Suprapubic skin (tissue), 4 donors: Measurements from ENCODE around the gene CLCF1. TPM values are rescaled to one million over a fixed set of nuclear protein-coding genes. Genes with fewer than 3 reads are reported as not detected.
A peak's percentile ranks its signal among the peaks of the same experiment; 100 is the strongest.

ENCODE experiments used
- DNase-seq, 2 donors: peaks; one replicate each; pipeline ENCODE4 v3.0.0-alpha.2; 2019; ENCODE audit warnings: low spot score in 2 of 2
- H3K27ac ChIP-seq: fragments of 200-600 bp; sonication (generic); one replicate; pipeline ENCODE4 v1.5.1; 2019
- H3K27me3 ChIP-seq: fragments of 200-600 bp; sonication (generic); one replicate; pipeline ENCODE4 v1.5.1; 2019
- H3K36me3 ChIP-seq: fragments of 200-600 bp; sonication (generic); one replicate; pipeline ENCODE4 v1.5.1; 2019
- H3K4me1 ChIP-seq: fragments of 200-600 bp; sonication (generic); one replicate; pipeline ENCODE4 v1.5.1; 2019
- H3K4me3 ChIP-seq: fragments of 200-600 bp; sonication (generic); one replicate; pipeline ENCODE4 v1.5.1; 2019; ENCODE audit warnings: mild to moderate bottlenecking
- H3K9me3 ChIP-seq: fragments of 200-600 bp; sonication (generic); one replicate; pipeline ENCODE4 v1.5.1; 2019
- CTCF ChIP-seq, 2 donors: fragments of 200-600 bp in 1 of 2; fragments of 450-650 bp in 1 of 2; sonication (generic) in 1 of 2; IDR thresholded peaks; one replicate each; pipeline ENCODE4 v1.5.1; 2016 to 2019; ENCODE audit warnings: antibody characterized with exemption in 2 of 2, mild to moderate bottlenecking in 1 of 2, moderate library complexity in 1 of 2
- EP300 ChIP-seq: sonication (generic); formaldehyde crosslinking; IDR thresholded peaks from one replicate; pipeline ENCODE4 v1.6.1; 2017; ENCODE audit warnings: antibody characterized with exemption
- POLR2A ChIP-seq, 2 donors: fragments of 450-650 bp; IDR thresholded peaks; one replicate each; pipeline ENCODE4 v1.6.1; 2017; ENCODE audit warnings: antibody characterized with exemption in 2 of 2, mild to moderate bottlenecking in 2 of 2, moderate library complexity in 2 of 2
- POLR2AphosphoS5 ChIP-seq, 3 donors: sonication (generic); formaldehyde crosslinking; IDR thresholded peaks; one replicate each; pipeline ENCODE4 v1.6.1; 2017; ENCODE audit warnings: antibody characterized with exemption in 3 of 3
- WGBS: methylation state at CpG from one replicate; pipeline ENCODE4 v1.1.5; 2018; 5-methylcytosine and 5-hydroxymethylcytosine counted together
- total RNA-seq, 4 donors: library from RNA; depleted of rRNA; stranded (reverse); fragments of >200 nt; gene quantifications; one replicate each; pipeline ENCODE4 v1.1.0, GENCODE V29; 2016

CLCF1 gene
- total RNA-seq, 4 donors from 2014 or later, result 2.7 to 5.5 (median 4.0) TPM

- Histone ChIP-seq H3K9me3 (no peaks in the 10 kb centered on the region), H3K27me3 (no peaks in the 10 kb centered on the region), H3K4me3 (no peak overlapping the region), H3K36me3 (no peaks in the 10 kb centered on the region), H3K4me1 (peaks cover 76% of the 10 kb centered on the region), H3K27ac (no peak overlapping the region)
- TF ChIP-seq POLR2A (IDR thresholded peaks at IDR 0.05) (no peak), CTCF (IDR thresholded peaks at IDR 0.05) (no peak), EP300 (no peak), POLR2AphosphoS5 (IDR thresholded peaks at IDR 0.05) (no peak)
- WGBS, result 79% methylated on average over 7 of the region's 7 CpGs
- DNase-seq, result no peak
Observed at GRCh38 chr11:67376063-67376820, 2.8 kb upstream of the CLCF1 start.

- H3K4me1 ChIP-seq, result peaks cover 77% of the 10 kb centered on the region
- 61% methylated on average over 15 of the region's 15 CpGs for WGBS
Observed at GRCh38 chr11:67375320-67376055, 2.1 kb upstream of the CLCF1 start.

GRCh38 chr11:67374571-67375281 is 1.3 kb upstream of the CLCF1 start:
- H3K27ac ChIP-seq, result peak overlapping the region; percentile 97
- no peak for DNase-seq
- WGBS, result 26% methylated on average over 8 of the region's 9 CpGs
- no peaks in the 10 kb centered on the region for H3K36me3 ChIP-seq
- no peaks in the 10 kb centered on the region for H3K9me3 ChIP-seq
- TF ChIP-seq EP300, result no peak
- no peak for TF ChIP-seq CTCF (IDR thresholded peaks at IDR 0.05)
- no peak for TF ChIP-seq POLR2AphosphoS5 (IDR thresholded peaks at IDR 0.05)
- no peak for TF ChIP-seq POLR2A (IDR thresholded peaks at IDR 0.05)
- H3K27me3 ChIP-seq, result no peaks in the 10 kb centered on the region
- H3K4me3 ChIP-seq, result peak overlapping the region; percentile 93
- peaks cover 78% of the 10 kb centered on the region for H3K4me1 ChIP-seq

More at GRCh38 chr11:67375320-67376055, 2.1 kb upstream of the CLCF1 start:
- Histone ChIP-seq H3K36me3 (no peaks in the 10 kb centered on the region), H3K4me3 (no peak overlapping the region), H3K27ac (no peak overlapping the region), H3K9me3 (no peaks in the 10 kb centered on the region), H3K27me3 (no peaks in the 10 kb centered on the region)
- DNase-seq, result no peak
- TF ChIP-seq EP300, result no peak
- TF ChIP-seq POLR2A (IDR thresholded peaks at IDR 0.05), result no peak
- TF ChIP-seq CTCF (IDR thresholded peaks at IDR 0.05), result no peak
- TF ChIP-seq POLR2AphosphoS5 (IDR thresholded peaks at IDR 0.05), result no peak

GRCh38 chr11:67373648-67374570 is 511 bp upstream of the CLCF1 start:
- Histone ChIP-seq H3K4me3 (peak overlapping the region; percentile 93), H3K27me3 (no peaks in the 10 kb centered on the region), H3K9me3 (no peaks in the 10 kb centered on the region), H3K27ac (peak overlapping the region; percentile 97), H3K36me3 (no peaks in the 10 kb centered on the region), H3K4me1 (peaks cover 78% of the 10 kb centered on the region)
- TF ChIP-seq CTCF (IDR thresholded peaks at IDR 0.05) (peak in 1 of 2 donors; percentile 52), EP300 (no peak), POLR2AphosphoS5 (IDR thresholded peaks at IDR 0.05) (peak in 2 of 3 donors; percentile 59 to 62), POLR2A (IDR thresholded peaks at IDR 0.05) (peak in 1 of 2 donors; percentile 15)
- WGBS, result 3% methylated on average over 33 of the region's 40 CpGs
- peak; percentile 87 to 91 for DNase-seq
